Hepatocyte (in vitro differentiated cells): ENCODE data around the gene COL13A1.

Experiments
- EZH2 ChIP-seq: fragments of 200-600 bp; sonication (generic); IDR thresholded peaks from 2 replicates; pipeline ENCODE4 v1.6.1; 2016; ENCODE audit warnings: antibody characterized with exemption, mild to moderate bottlenecking, borderline replicate concordance
- TF ChIP-seq, protein P1 (sequence below): fragments of 200-600 bp; sonication (generic); IDR thresholded peaks from 2 replicates; pipeline ENCODE4 v1.5.1; 2016; ENCODE audit warnings: antibody characterized with exemption, mild to moderate bottlenecking; ENCODE audit not compliant: poor library complexity

DNA sequence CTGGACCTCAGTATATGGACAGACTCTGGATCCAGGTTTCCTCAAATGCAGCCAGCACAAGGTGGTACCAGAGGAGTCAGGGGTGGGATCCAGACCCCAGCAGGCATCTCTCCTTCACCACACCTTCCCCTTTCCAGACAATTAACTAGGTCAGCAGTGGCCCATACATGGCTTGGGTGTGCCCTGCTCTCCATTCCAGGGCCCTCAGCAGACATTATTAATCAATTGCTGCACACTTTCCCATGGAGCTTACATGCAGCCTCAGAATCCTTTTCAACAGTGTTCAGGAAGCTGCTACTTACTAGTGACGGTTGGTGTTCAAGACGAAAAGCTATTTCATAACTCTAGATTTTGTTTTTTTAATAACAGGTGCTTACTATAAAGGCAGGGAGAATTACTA is 6.0 kb downstream of the COL13A1 start:
- TF ChIP-seq, protein P1, sequence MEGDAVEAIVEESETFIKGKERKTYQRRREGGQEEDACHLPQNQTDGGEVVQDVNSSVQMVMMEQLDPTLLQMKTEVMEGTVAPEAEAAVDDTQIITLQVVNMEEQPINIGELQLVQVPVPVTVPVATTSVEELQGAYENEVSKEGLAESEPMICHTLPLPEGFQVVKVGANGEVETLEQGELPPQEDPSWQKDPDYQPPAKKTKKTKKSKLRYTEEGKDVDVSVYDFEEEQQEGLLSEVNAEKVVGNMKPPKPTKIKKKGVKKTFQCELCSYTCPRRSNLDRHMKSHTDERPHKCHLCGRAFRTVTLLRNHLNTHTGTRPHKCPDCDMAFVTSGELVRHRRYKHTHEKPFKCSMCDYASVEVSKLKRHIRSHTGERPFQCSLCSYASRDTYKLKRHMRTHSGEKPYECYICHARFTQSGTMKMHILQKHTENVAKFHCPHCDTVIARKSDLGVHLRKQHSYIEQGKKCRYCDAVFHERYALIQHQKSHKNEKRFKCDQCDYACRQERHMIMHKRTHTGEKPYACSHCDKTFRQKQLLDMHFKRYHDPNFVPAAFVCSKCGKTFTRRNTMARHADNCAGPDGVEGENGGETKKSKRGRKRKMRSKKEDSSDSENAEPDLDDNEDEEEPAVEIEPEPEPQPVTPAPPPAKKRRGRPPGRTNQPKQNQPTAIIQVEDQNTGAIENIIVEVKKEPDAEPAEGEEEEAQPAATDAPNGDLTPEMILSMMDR: no peak
- TF ChIP-seq EZH2: no peak
